T-helper 1 cell treated with Interleukin-12 subunit alpha and Interleukin-12 subunit beta and Interleukin-4 antibody, amounts not matched to agents 30 ng/mL and 1 ng/mL, for 36 hours (primary cell): ENCODE measurements around the gene ASPA. TPM values are rescaled to one million over a fixed set of nuclear protein-coding genes. Genes with fewer than 3 reads are reported as not detected.
"Not testable (repeated sequence)": the region's sequence is repeated elsewhere in the genome, so short reads cannot be mapped to it uniquely, and the experiment has no call there.

Experiments
- intact Hi-C: fragments of 100-400 bp; cut with micrococcal nuclease; formaldehyde crosslinking; loops from one replicate; pipeline ENCODE4 v1.15.1; 2024
- total RNA-seq: library from RNA; stranded (reverse); gene quantifications from 2 replicates; pipeline ENCODE4 v1.2.3, GENCODE V29; 2022

Gene ASPA
- total RNA-seq: not detected in 2 replicates

DNA sequence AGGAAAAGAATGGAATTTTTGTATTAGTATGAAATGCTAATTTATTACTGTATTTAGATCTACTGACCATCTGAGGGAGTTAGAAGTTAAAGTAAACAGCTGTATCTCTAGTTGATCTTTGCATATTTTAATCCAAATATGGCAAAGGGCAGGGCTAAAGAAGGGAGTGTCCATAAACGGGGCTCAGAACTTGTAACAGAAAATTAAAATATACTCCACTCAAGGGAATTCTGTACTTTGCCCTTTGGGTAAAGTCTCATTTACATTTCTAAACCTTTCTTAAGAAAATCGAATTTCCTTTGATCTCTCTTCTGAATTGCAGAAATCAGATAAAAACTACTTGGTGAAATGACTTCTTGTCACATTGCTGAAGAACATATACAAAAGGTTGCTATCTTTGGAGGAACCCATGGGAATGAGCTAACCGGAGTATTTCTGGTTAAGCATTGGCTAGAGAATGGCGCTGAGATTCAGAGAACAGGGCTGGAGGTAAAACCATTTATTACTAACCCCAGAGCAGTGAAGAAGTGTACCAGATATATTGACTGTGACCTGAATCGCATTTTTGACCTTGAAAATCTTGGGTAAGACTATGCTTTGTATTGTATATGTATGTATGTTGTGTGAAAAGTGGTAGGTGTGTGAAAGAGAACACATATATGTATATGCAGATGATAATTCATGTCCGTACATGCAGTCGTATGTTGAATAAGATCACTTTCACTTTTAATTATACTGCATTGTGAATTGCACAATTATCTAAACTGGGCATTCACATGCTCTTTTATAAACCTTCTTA is at the start of gene ASPA:
TSS of gene ASPA (plus strand) at position 186 of the 799 bp plus-strand sequence. CDS start at position 349, 163 bp downstream.
- intact Hi-C loops: no loop called here

DNA sequence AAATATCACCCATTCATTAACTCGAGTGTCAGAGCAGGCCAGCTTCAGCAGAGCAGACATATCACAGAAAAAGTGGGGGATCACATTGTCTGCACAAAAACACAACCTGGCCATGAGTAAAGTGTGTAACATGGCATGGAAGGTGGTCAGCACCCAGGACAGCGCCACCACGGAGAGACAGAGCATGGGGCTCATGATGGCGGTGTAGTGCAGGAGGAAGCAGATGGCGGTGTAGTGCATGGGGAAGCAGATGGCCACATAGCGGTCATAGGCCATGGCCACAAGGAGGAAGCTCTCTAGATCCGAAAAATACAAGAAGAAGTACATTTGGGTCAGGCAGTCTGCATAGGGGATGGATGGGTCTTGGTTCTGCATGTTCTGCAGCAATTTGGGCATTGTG is 42.6 kb upstream of the ASPA start:
- intact Hi-C loops: not testable (repeated sequence)

DNA sequence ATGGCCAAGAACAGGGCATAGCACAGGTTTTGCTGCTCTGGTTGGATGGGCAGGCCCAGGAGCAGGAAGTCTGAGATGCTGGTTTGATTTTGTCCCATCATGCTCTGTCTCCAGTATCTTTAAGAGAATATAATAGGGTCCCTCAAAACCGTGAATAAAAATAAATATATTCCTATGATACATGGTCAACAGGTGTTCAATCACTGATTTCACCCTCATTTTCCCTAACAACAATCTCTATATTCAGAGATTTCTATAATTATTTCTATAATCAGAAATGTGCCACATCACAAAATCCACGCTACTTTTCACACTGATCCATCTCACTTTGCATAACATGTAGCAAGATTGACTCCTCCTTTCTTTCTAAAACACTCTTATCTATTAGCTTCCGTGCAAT is 42.1 kb upstream of the ASPA start, which contains the start of gene OR1E2:
TSS of gene OR1E2 (minus strand) at position 101 of the 400 bp plus-strand sequence. CDS start at position 101, 0 bp downstream.
- intact Hi-C loops: no loop called here

DNA sequence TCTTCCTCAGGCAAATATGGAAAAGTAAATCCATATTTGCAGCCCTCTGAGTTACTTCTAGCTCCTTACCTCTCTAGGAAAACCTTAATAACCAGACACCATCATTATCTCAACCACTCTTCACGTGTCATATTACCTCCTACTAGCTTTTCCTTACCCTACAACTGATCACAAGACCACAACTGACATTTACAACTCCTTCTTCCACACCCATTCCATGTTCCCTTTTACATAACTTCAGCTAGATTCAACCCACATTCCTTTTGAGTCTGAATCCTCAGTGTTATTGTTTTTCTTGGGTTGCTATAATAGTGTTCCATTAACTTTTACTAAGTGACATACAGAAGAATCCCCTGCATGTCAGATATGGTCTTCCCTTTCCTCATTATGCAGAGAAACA is 37.4 kb upstream of the ASPA start:
- intact Hi-C loops: no loop called here

DNA sequence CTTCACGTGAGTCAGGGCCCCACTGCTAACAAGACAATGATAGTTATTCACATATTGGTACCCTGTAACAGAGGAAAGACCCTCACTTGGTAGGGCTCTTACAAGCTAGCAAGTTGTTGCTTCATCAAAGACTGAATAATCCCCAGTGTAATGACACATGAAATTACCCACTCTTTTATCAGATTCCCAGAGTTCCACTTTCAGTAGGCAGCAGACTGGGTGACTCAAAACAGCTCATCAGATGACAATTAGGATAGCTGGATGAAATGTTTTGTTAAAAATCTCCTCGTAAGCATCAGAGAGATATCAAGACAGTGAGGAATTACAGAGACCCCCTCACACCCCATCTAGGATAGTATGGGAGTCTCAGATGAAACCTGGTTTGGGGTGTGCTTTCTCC is 35.3 kb upstream of the ASPA start:
- intact Hi-C loops: no loop called here

DNA sequence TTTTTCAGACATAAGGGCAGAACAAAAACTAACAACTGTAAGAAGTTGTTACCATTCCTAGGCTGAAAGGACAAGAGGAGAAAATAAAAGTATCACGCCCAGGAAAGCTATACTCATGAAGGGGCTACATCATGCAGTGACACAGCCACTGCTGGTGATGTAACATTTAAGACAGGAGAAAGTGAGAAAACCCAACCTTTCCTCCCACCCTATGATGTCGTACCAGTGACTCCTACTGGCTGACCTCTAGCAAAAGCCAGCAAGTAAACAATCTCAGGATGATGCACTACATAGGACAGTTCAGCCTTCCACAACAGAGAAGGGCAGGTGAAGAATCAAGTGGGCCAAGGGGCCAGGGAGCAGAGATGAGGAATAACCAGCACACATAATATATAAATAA is 28.2 kb upstream of the ASPA start:
- intact Hi-C loops: no loop called here

DNA sequence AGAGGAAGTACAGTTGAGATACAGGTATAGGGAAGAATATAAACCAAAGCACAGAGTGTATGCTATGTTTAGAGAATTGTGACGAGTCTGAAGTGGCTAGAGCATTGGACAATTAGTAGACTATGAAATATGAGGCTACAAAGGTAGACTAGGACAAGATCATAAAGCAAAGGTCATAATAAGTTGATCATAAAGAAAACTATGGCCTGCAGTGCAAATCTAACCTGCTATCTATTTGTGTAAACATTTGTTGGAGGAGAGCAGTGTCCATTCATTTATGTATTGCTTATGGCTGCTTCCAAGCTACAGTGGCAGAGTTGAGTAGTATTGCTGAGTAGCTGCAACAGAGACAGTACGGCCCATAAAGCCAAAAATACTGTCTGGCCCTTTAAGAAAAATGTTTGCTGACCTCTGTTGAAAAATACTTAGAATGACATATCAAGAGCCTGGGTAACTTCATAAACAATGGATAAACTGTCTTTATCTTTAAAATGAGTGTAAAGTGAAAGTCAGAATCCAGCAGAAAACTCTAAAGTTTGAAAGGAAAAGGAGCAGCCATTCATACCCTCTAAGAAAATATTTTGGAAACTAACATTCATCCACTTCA is 27.6 kb upstream of the ASPA start:
- intact Hi-C loops: no loop called here

DNA sequence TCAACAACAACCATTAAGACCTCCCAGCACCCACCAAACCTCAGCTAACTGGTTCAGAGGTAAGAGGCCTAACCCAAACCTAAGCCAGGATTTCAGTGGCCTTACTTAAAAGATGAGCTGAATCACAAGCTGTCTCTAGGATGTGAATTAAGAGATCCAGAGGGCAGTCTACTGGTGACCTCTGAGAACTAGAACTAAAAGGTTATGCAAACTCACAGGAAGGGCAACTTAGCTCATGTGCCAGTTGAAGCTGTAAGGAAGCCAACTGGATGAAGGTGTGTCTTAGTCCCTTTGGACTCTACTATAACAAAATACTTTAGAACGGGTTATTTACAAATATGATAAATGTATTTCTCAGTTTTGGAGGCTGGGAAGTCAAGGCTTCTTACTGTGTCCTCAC is 9.4 kb upstream of the ASPA start:
- intact Hi-C loops: not testable (repeated sequence)

DNA sequence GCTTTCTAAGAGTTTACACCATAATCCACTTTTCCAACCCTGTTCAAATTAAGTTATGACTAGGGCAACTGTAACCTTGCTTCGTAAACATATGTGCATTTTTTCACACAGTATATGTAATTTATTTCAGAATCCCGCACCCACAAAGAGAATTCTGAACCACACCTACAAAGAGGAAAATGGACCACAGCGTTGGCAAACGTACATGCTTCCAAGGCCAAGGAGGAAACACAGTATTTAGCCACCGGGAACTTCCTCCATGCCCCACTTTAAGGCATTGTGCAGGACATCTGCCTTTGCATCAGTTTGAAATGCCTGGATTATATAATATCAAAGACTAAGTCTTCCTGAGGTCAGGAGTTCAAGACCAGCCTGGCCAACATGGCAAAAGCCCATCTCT is 6.3 kb upstream of the ASPA start:
- intact Hi-C loops: no loop called here

DNA sequence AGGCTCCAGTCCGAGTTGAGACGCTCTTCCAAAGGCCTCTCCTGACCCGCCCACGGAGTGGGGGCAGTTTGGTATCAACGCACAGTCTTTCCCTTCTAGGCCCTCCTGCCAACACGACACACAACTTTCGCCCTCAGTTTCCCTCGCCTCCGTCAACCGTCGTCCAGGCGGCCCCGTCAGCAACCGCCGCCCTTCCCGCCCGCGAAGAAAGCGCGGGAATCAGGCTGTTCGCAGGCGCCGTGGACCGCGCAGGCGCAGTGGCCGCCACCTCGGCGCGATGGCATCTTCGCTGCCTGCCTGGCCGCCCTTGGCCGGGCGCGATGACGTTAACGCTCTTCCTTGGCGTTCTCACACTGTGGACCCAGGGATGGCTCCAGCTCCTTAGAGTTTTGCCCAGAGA is 4.2 kb upstream of the ASPA start, which contains the start of gene SPATA22:
TSS of gene SPATA22 (minus strand) at position 221 of the 400 bp plus-strand sequence. CDS start 2,494 bp downstream, outside the sequence.
- intact Hi-C loops: no loop called here

DNA sequence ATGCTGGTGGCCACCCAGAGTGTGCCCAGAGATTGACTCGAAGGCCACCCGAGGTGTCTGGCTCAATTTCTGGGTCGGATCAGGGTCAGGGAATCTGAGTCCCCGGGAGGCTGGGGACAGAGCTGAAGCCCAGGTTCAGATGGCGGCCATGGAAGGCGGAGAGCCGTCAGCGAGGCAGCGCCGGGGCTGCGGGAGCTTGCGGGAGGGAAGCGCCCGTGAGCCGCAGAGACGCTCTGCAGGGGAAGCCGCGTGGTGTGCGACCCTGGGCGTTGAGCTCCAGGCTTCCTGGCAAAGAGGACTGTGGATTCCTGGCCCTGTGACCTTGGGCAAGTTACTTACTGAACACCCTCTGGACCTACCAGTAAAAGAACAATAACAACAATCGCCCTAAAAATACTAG is 3.7 kb upstream of the ASPA start:
- intact Hi-C loops: no loop called here

DNA sequence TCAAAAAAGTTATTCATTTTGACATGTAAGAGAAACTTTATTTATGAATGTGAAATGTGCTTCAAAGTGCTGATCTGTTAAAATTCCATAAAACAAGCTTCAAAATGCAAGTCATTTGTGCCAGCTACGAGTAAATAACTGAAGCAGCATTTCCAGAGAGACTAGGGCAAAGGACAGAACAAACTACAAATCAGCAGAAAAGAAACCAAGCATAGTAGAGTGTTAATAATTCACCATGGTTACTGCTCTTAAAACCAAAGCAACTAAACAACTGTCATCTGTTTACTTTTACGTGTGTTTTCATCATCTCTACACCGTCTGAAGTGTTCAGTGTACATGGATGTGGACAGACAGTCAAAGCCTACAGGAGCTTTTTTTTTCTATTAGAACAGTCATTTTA is 1.6 kb upstream of the ASPA start:
- intact Hi-C loops: no loop called here

DNA sequence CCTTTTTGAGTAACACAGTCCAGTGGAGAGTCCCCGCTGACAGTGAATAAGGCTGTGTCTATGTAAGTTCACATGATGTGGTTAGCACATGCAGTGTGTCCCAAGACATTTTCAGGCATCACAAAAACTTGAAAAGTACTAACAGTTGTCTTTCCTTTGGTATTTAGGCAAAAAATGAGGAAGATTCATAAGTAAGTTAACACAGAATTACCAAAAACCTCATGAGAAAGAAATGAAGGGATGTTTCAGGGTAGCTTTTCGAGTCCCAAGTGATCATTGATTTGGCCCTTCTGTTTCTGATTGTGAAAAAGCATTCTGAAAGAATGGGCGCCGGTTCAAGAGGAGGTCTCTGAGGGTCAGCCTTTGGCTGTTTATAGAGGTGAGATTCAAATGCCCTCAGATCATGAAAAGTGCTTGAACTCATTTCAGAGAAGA is 529 bp upstream of the ASPA start:
- intact Hi-C loops: no loop called here

DNA sequence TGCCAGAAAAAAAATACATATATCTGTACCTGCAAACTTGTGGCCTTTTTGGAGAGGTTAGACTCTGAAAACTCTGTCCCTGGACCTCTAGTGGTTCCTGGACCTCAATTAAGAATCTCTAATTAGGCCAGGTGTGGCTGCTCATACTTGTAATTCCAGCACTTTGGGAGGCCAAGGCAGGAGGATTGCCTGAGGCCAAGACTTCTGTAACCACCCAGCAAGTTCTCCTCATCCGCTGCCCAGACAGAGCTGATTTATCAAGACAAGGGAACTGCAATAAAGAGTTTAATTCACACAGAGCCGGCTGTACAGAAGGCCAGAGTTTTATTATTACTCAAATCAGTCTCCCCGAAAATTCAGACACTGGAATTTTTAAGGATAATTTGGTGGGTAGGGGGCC is 4.2 kb downstream of the ASPA start:
- intact Hi-C loops: no loop called here

DNA sequence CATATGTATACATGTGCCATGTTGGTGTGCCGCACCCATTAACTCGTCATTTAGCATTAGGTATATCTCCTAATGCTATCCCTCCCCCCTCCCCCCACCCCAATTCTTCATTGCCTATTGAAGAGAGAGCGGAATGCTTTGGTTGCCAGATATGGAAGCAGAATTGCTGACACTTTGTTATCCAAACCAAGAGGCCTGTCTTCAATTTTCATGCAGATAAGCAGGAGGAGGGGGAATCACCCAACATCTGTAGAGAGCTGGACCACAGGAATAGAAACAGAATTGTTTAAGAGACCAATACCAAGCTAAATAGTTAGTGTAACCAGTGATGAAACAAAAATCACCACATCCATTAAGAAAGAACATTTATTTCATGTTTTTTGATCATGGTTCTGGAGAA is 7.1 kb downstream of the ASPA start:
- intact Hi-C loops: no loop called here

DNA sequence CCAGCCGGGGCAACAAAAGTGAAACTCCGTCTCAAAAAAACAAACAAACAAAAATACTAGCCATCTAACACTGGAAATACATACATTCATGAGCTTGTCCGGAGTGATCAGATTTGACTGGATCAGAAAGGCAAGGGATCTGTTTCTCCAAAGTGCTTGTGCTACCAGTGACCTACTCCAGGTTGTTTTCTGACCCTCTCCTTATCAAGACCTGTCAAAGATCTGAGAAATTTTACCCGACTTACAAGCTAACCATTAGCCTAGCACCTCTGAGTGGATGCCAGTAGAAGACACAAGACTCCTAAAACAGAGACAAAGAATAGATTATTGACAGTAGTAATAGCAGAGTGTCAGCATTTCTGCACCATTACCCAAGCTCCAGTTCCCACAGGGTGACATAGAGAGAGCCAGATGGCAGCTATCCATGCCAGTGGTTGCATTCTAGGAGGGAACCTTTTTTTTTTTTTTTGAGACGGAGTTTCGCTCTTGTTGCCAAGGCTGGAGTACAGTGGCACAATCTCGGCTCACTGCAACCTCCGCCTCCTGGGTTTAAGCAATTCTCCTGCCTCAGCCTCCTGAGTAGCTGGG is 9.8 kb downstream of the ASPA start:
- intact Hi-C loops: no loop called here

DNA sequence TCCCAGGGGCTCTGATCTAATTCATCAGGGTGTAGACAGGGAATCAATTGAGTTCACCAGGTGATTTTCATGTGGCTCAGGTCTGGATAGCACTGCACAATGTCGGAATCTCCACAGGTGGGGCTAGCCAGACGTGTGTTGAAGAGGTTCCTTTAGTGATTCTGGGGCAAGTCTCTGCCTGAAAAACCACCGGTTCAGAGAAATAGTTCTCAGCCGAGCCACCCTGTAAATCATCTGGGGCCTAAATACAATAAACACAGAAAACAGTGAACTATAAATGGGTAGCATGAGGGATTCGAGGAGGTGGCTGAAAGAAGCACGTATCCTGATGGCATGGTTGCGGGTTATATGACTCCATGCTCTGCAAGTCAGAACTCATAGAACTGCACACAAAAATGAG is 21.3 kb downstream of the ASPA start:
- intact Hi-C loops: no loop called here

DNA sequence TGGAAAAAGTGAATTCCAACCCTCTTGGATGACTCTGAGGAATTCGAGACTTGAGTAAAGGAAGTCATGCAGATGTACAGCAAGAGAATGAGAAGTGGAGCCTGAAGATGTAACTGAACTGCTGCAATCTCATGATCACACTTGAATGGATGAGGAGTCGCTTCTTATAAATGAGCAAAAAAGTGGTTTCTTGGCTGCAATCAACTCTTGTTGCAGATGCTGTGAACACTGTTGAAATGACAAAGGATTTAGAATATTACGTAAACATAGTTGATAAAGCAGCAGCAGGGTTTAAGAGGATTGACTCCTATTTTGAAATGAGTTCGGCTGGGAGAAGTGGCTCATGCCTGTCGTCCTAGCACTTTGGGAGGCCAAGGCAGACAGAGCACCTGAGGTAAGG is 25.5 kb downstream of the ASPA start:
- intact Hi-C loops: no loop called here

DNA sequence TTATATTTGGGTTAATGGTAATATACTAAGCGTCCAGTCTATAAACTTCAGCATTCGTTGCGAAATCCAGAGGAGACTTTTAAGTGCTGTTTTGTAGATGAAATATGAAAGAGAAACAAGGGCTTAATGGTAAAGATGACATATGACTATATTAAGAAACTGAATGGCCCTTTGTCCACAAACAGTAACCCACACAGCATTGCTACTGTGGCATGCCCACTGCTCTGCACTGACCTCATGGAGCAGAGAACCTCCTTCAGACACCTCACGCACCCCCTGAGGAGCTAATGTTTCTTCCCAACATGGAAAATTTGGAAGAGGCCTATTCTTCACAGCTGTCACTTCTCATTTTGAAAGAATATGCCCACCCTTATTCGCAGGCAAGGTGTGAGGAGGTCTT is 26.7 kb downstream of the ASPA start:
- intact Hi-C loops: no loop called here

DNA sequence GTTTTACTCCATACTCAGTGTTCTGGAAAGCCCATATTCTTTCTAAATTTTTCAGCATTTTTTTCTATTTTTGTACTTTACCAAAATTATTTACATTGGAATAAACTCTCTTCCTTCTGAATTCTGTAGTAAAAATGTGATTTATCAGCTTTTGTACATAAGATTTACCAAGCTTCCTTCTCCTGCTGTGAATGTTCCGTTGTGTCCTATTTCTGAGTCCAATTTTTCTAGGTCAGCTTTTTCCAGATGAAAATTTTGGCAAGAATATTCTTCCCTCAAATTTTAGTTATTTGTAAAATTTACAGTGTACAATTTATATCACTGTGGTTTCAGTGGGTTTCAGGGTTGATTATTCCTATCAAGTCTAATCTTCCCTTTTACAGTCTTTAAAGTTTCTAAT is 27.5 kb downstream of the ASPA start:
- intact Hi-C loops: no loop called here

DNA sequence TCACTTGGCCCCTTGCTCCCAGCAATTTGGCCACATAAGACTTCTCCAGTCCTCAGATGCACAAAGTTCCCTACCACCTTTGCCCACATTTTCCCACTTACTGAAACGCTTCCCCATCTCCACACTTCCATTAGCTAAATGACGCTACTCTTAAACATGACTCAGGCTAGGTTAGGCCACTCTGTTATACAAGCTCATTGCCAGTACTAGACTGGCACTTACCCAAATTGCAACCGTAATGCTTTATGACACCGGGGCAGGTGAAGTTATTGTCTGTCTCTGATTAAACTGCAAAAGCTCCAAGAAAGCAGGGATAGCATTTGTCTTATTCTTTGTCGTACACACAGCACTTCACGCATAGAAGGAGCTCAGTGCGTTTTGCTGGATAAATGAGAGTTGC is 29.2 kb downstream of the ASPA start:
- intact Hi-C loops: no loop called here

DNA sequence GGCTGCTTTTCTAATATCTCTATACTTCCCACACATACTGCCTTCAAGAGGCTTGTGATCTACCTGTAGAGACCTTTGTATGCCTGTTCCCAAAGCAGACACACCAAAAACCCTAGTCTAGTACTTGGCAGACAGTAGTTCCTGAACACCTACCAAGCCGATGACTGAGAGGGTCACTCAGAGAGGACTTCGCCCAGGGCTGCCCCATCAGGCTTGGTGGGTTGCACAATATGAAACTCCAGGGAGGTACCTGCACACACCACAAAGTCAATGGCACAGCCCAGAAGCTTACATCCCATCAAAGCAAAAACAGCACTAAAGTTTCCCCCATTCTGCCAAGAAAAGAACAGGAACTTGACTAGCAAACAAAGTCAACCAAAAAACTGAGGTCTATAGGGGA is 30.3 kb downstream of the ASPA start:
- intact Hi-C loops: no loop called here
